ENCODE results near the gene CLPSL2.

DNA sequence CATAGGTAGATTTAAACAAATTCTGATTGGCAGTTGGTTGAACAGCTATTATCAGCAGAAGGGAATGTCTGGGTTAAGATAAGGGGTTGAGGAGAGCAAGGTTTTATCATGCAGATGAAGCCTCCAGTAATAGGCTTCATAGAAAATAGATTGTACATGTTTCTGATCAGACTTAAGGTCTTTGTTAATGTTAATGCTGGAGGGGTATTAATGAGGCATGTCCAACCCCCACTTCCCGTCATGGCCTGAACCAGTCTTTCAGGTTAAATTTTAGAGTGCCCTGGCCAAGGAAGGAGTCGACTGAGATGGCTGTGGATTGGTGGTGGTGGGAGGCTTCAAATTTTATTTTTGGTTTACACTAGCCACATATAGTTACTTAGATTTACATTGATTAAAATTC is 7.8 kb downstream of the CLPSL2 start:
- TF ChIP-seq, protein P1, sequence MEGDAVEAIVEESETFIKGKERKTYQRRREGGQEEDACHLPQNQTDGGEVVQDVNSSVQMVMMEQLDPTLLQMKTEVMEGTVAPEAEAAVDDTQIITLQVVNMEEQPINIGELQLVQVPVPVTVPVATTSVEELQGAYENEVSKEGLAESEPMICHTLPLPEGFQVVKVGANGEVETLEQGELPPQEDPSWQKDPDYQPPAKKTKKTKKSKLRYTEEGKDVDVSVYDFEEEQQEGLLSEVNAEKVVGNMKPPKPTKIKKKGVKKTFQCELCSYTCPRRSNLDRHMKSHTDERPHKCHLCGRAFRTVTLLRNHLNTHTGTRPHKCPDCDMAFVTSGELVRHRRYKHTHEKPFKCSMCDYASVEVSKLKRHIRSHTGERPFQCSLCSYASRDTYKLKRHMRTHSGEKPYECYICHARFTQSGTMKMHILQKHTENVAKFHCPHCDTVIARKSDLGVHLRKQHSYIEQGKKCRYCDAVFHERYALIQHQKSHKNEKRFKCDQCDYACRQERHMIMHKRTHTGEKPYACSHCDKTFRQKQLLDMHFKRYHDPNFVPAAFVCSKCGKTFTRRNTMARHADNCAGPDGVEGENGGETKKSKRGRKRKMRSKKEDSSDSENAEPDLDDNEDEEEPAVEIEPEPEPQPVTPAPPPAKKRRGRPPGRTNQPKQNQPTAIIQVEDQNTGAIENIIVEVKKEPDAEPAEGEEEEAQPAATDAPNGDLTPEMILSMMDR (IDR thresholded peaks at IDR 0.05): no peak
- TF ChIP-seq POLR2A (IDR thresholded peaks at IDR 0.05): no peak

All from adrenal gland (tissue), 5 donors.